ENCODE data around the gene BRAT1.

Gene BRAT1

GRCh38 chr7:2488681-2489080 lies 66.6 kb downstream of the BRAT1 start:
- H3K4me3 ChIP-seq (ENCODE audit: low read length, poor library complexity, severe bottlenecking): no peak overlapping the region

DNA sequence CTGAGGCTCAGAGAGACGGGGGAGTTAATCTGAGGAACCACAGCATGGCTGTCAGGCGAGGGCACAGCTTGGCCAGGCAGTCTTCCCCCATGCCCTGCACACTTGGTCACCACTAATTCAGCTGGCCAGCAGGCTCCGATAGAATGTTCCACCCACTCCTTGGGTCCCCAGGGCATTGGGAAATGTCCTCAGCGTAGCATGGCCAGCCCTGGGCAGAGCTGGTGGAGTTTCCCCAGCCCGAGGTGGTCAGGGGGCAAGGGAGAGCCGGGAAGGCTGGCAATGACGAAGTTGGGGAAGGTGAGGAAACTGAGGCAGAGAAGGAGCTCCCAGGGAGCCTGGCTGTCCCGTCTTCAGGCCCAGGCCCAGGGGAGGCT lies 67.1 kb downstream of the BRAT1 start:
- H3K27me3 ChIP-seq (ENCODE audit: insufficient read depth, low read length, poor library complexity, severe bottlenecking): no peaks in the 10 kb centered on the region
- no peaks in the 10 kb centered on the region for H4K20me1 ChIP-seq (ENCODE audit: insufficient read depth, low read length, poor library complexity, severe bottlenecking)
- no peak overlapping the region for H3K9ac ChIP-seq (ENCODE audit: low read depth, low read length, poor library complexity, severe bottlenecking)
- H3K36me3 ChIP-seq (ENCODE audit: insufficient read depth, low read length): no peaks in the 10 kb centered on the region
- H3K9me3 ChIP-seq (ENCODE audit: insufficient read depth, low read depth, low read length): no peaks in the 10 kb centered on the region
- no peak for TF ChIP-seq EZH2phosphoT487 (IDR thresholded peaks at IDR 0.05; ENCODE audit: borderline replicate concordance)
- TF ChIP-seq, protein P1, sequence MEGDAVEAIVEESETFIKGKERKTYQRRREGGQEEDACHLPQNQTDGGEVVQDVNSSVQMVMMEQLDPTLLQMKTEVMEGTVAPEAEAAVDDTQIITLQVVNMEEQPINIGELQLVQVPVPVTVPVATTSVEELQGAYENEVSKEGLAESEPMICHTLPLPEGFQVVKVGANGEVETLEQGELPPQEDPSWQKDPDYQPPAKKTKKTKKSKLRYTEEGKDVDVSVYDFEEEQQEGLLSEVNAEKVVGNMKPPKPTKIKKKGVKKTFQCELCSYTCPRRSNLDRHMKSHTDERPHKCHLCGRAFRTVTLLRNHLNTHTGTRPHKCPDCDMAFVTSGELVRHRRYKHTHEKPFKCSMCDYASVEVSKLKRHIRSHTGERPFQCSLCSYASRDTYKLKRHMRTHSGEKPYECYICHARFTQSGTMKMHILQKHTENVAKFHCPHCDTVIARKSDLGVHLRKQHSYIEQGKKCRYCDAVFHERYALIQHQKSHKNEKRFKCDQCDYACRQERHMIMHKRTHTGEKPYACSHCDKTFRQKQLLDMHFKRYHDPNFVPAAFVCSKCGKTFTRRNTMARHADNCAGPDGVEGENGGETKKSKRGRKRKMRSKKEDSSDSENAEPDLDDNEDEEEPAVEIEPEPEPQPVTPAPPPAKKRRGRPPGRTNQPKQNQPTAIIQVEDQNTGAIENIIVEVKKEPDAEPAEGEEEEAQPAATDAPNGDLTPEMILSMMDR (conservative IDR thresholded peaks at IDR 0.05; ENCODE audit: low read length): no peak
- H3K79me2 ChIP-seq (ENCODE audit: insufficient read depth, low read length): no peaks in the 10 kb centered on the region
- H3K4me1 ChIP-seq (ENCODE audit: insufficient read depth, low read length, poor library complexity, severe bottlenecking): no peaks in the 10 kb centered on the region
- H3K4me3 ChIP-seq (ENCODE audit: low read length, poor library complexity, severe bottlenecking): no peak overlapping the region
- H3K4me2 ChIP-seq (ENCODE audit: low read depth, low read length, poor library complexity, severe bottlenecking): no peak overlapping the region
- H2AFZ ChIP-seq (ENCODE audit: low read length): no peak overlapping the region
- H3F3A ChIP-seq (ENCODE audit: low read depth): no peaks in the 10 kb centered on the region
- no peaks in the 10 kb centered on the region for H3K9me2 ChIP-seq (replicated peaks; ENCODE audit: low read depth, low read length)

More at GRCh38 chr7:2488681-2489080, 66.6 kb downstream of the BRAT1 start:
- Histone ChIP-seq H2AFZ (ENCODE audit: low read length) (no peak overlapping the region), H3K4me1 (ENCODE audit: insufficient read depth, low read length, poor library complexity, severe bottlenecking) (no peaks in the 10 kb centered on the region), H3K27me3 (ENCODE audit: insufficient read depth, low read length, poor library complexity, severe bottlenecking) (no peaks in the 10 kb centered on the region), H3F3A (ENCODE audit: low read depth) (no peaks in the 10 kb centered on the region), H4K20me1 (ENCODE audit: insufficient read depth, low read length, poor library complexity, severe bottlenecking) (no peaks in the 10 kb centered on the region), H3K36me3 (ENCODE audit: insufficient read depth, low read length) (no peaks in the 10 kb centered on the region), H3K9ac (ENCODE audit: low read depth, low read length, poor library complexity, severe bottlenecking) (no peak overlapping the region), H3K9me3 (ENCODE audit: insufficient read depth, low read depth, low read length) (no peaks in the 10 kb centered on the region), H3K9me2 (replicated peaks; ENCODE audit: low read depth, low read length) (no peaks in the 10 kb centered on the region), H3K4me2 (ENCODE audit: low read depth, low read length, poor library complexity, severe bottlenecking) (no peak overlapping the region), H3K79me2 (ENCODE audit: insufficient read depth, low read length) (no peaks in the 10 kb centered on the region)
- TF ChIP-seq, protein P1 (conservative IDR thresholded peaks at IDR 0.05; ENCODE audit: low read length): no peak
- TF ChIP-seq EZH2phosphoT487 (IDR thresholded peaks at IDR 0.05; ENCODE audit: borderline replicate concordance): no peak

Measured in Loucy (cell line).